SK-N-MC (cell line): ENCODE data around the gene RFPL1.

Source experiments
- EZH2 ChIP-seq: fragments of 200-600 bp; sonication (generic); IDR thresholded peaks from one replicate; pipeline ENCODE4 v1.6.1; 2017; ENCODE audit warnings: antibody characterized with exemption
- POLR2AphosphoS5 ChIP-seq: IDR thresholded peaks from 2 replicates; pipeline ENCODE4 v1.6.1; 2012; ENCODE audit warnings: mild to moderate bottlenecking, low read depth, low read length, borderline replicate concordance

GRCh38 chr22:29482726-29483125 is 44.3 kb downstream of the RFPL1 start:
- no peak for TF ChIP-seq EZH2
- no peak for TF ChIP-seq POLR2AphosphoS5
